Measurements from ENCODE around the gene KIAA0825. TPM values are rescaled to one million over a fixed set of nuclear protein-coding genes. Genes with fewer than 3 reads are reported as not detected.
"Not testable (repeated sequence)": the region's sequence is repeated elsewhere in the genome, so short reads cannot be mapped to it uniquely, and the experiment has no call there.

KIAA0825 gene
- polyA plus RNA-seq, 1 donor from 2014 or later = 5.1 TPM

DNA sequence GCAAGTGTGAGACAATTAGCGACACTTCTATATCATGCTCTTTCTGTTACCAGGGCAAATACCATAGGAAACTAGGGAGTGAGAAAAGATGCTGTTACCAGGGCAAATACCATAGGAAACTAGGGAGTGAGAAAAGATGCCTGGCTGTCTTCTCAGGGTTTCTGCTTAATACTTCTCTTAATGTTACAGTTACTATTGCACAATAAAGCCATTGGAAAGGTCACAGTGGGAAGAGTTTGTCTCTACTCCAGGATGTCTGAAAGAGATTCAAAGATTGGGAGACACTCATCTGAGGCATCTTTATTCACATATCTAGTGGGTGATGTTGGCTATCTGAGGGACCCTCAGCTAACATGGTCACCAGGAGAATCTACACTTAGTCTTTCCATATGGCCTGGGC lies 445.3 kb downstream of the KIAA0825 start:
- Histone ChIP-seq H3K27me3 (ENCODE audit: insufficient read depth, low read depth, low read length) (no peaks in the 10 kb centered on the region), H3K4me3 (ENCODE audit: low read length) (no peak overlapping the region), H3K9ac (ENCODE audit: low read length) (no peak overlapping the region), H4K20me1 (ENCODE audit: insufficient read depth) (no peaks in the 10 kb centered on the region), H3K9me2 (ENCODE audit: insufficient read depth, low read length) (no peaks in the 10 kb centered on the region), H3K9me3 (ENCODE audit: low read length) (no peaks in the 10 kb centered on the region), H3K4me2 (ENCODE audit: low read length) (no peak overlapping the region), H3F3A (ENCODE audit: insufficient read depth, low read length, poor library complexity, severe bottlenecking) (no peaks in the 10 kb centered on the region), H3K36me3 (ENCODE audit: insufficient read depth, low read length) (no peaks in the 10 kb centered on the region), H2AFZ (ENCODE audit: low read depth, low read length) (no peak overlapping the region), H3K27ac (ENCODE audit: low read length) (no peak overlapping the region), H3K79me2 (replicated peaks; ENCODE audit: insufficient read depth, low read length) (no peaks in the 10 kb centered on the region)
- no peak for TF ChIP-seq CTCF (IDR thresholded peaks at IDR 0.05; ENCODE audit: poor library complexity, severe bottlenecking)
- TF ChIP-seq EZH2 (IDR thresholded peaks at IDR 0.05; ENCODE audit: borderline replicate concordance, insufficient read depth, low read length, poor library complexity, severe bottlenecking) = no peak
- TF ChIP-seq REST (IDR thresholded peaks at IDR 0.05; ENCODE audit: borderline replicate concordance) = no peak

DNA sequence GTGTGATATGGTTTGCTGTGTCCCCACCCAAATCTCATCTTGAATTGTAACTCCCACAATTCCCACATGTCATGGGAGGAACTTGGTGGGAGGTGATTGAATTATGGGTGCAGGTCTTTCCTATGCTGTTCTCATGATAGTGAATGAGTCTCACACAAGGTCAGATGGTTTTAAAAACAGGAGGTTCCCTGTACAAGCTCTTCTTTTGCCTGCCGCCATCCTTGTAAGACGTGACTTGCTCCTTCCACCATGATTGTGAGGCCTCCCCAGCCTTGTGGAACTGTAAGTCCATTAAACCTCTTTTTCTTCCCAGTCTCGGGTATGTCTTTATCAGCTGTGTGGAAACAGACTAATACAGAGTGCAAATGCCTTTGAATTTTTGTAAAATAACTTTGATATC lies 447.3 kb downstream of the KIAA0825 start:
- H3K36me3 ChIP-seq (ENCODE audit: insufficient read depth, low read length) = not testable (repeated sequence)

GRCh38 chr5:94170158-94170557 lies 448.2 kb downstream of the KIAA0825 start:
- H3K9ac ChIP-seq (ENCODE audit: low read length); H3K4me3 ChIP-seq (ENCODE audit: low read length); H4K20me1 ChIP-seq (ENCODE audit: insufficient read depth); H3K9me3 ChIP-seq (ENCODE audit: low read length); H3F3A ChIP-seq (ENCODE audit: insufficient read depth, low read length, poor library complexity, severe bottlenecking); H2AFZ ChIP-seq (ENCODE audit: low read depth, low read length); H3K4me2 ChIP-seq (ENCODE audit: low read length); H3K27ac ChIP-seq (ENCODE audit: low read length); H3K79me2 ChIP-seq (replicated peaks; ENCODE audit: insufficient read depth, low read length); H3K36me3 ChIP-seq (ENCODE audit: insufficient read depth, low read length); H3K27me3 ChIP-seq (ENCODE audit: insufficient read depth, low read depth, low read length); H3K9me2 ChIP-seq (ENCODE audit: insufficient read depth, low read length): not testable (repeated sequence)

More for the DNA sequence above, 447.3 kb downstream of the KIAA0825 start:
- H4K20me1 ChIP-seq (ENCODE audit: insufficient read depth); H2AFZ ChIP-seq (ENCODE audit: low read depth, low read length); H3K79me2 ChIP-seq (replicated peaks; ENCODE audit: insufficient read depth, low read length); H3K9ac ChIP-seq (ENCODE audit: low read length); H3K27ac ChIP-seq (ENCODE audit: low read length); H3K4me2 ChIP-seq (ENCODE audit: low read length); H3K9me2 ChIP-seq (ENCODE audit: insufficient read depth, low read length); H3K4me3 ChIP-seq (ENCODE audit: low read length); H3K9me3 ChIP-seq (ENCODE audit: low read length); H3F3A ChIP-seq (ENCODE audit: insufficient read depth, low read length, poor library complexity, severe bottlenecking); H3K27me3 ChIP-seq (ENCODE audit: insufficient read depth, low read depth, low read length): not testable (repeated sequence)

DNA sequence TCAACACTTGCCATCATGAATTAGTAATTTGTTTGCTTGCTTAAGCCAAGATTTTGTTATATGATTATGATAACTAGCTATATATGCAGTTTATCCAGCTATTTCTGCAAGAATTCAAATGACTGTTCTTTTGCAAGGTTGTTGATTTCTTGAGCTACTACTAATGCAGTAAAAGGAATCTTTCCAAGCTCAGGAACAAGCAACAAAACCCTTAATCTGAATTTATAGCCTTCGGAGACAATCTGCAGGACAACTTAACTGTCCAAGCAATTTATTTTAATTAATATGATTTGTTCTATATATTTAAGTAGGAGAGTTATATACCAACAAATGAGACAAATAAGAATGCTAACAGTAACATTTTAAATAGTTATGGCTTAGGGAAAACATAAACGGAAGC lies 450.3 kb downstream of the KIAA0825 start:
- Histone ChIP-seq H3F3A (ENCODE audit: insufficient read depth, low read length, poor library complexity, severe bottlenecking) (no peaks in the 10 kb centered on the region), H3K4me2 (ENCODE audit: low read length) (no peak overlapping the region), H3K4me3 (ENCODE audit: low read length) (no peak overlapping the region), H4K20me1 (ENCODE audit: insufficient read depth) (no peaks in the 10 kb centered on the region), H3K36me3 (ENCODE audit: insufficient read depth, low read length) (no peaks in the 10 kb centered on the region), H3K79me2 (replicated peaks; ENCODE audit: insufficient read depth, low read length) (no peaks in the 10 kb centered on the region), H3K9me3 (ENCODE audit: low read length) (no peaks in the 10 kb centered on the region), H2AFZ (ENCODE audit: low read depth, low read length) (no peak overlapping the region), H3K9me2 (ENCODE audit: insufficient read depth, low read length) (no peaks in the 10 kb centered on the region), H3K27me3 (ENCODE audit: insufficient read depth, low read depth, low read length) (no peaks in the 10 kb centered on the region), H3K27ac (ENCODE audit: low read length) (no peak overlapping the region), H3K9ac (ENCODE audit: low read length) (no peak overlapping the region)
- no peak for TF ChIP-seq MXI1 (conservative IDR thresholded peaks at IDR 0.05; ENCODE audit: poor library complexity, severe bottlenecking)
- no peak for TF ChIP-seq TAF1 (IDR thresholded peaks at IDR 0.05; ENCODE audit: low read depth)
- TF ChIP-seq EP300 (conservative IDR thresholded peaks at IDR 0.05; ENCODE audit: poor library complexity, severe bottlenecking) = no peak
- no peak for TF ChIP-seq POLR2AphosphoS5 (IDR thresholded peaks at IDR 0.05)
- TF ChIP-seq EZH2 (IDR thresholded peaks at IDR 0.05; ENCODE audit: borderline replicate concordance, insufficient read depth, low read length, poor library complexity, severe bottlenecking) = no peak
- no peak for TF ChIP-seq RAD21 (conservative IDR thresholded peaks at IDR 0.05)
- TF ChIP-seq SMC3 (conservative IDR thresholded peaks at IDR 0.05; ENCODE audit: poor library complexity) = no peak
- no peak for TF ChIP-seq REST (IDR thresholded peaks at IDR 0.05; ENCODE audit: borderline replicate concordance)
